ENCODE results near the gene PCBP3.

Gene PCBP3

DNA sequence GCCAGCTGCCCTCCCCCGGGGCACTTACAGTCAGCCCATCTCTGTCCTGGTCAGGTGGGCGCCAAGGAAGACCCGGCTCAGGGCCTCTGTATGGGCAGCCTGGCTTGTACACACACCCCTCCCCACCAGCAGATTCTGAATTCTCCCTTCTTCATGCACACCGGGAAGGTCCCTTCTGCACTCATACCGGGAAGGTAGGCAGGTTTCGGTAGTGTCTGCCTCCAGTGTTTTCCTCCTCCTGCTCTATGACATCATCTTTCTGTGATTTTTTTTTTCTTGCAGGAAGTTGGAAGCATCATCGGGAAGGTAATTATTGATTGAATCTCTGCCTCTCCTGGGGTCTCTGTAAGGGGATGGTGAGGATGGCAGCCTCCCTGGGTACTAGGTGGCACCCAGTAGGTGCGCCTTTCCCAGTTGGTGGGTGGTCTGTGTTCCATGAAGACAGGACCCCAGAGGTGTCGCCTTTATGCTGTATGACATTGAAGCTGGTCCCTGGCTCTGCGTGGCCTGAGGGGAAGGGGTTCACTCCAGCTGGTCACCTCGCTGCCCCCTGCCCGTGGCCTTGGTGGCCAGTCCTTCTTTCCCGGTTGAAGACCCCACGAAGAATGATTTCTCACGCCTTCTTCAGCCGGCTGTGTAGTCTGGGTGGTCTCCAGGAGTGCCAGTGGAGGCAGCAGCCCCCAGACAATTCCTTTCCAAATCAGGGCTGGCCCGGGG, 255.9 kb downstream of the PCBP3 start:
- Mint-ChIP-seq H3K4me3 (no peak overlapping the region), H3K36me3 (ENCODE audit: low read depth) (no peaks in the 10 kb centered on the region), H3K9me3 (no peaks in the 10 kb centered on the region), H3K27me3 (ENCODE audit: low read depth) (no peaks in the 10 kb centered on the region), H3K27ac (no peak overlapping the region), H3K4me1 (ENCODE audit: low read depth) (no peaks in the 10 kb centered on the region)

DNA sequence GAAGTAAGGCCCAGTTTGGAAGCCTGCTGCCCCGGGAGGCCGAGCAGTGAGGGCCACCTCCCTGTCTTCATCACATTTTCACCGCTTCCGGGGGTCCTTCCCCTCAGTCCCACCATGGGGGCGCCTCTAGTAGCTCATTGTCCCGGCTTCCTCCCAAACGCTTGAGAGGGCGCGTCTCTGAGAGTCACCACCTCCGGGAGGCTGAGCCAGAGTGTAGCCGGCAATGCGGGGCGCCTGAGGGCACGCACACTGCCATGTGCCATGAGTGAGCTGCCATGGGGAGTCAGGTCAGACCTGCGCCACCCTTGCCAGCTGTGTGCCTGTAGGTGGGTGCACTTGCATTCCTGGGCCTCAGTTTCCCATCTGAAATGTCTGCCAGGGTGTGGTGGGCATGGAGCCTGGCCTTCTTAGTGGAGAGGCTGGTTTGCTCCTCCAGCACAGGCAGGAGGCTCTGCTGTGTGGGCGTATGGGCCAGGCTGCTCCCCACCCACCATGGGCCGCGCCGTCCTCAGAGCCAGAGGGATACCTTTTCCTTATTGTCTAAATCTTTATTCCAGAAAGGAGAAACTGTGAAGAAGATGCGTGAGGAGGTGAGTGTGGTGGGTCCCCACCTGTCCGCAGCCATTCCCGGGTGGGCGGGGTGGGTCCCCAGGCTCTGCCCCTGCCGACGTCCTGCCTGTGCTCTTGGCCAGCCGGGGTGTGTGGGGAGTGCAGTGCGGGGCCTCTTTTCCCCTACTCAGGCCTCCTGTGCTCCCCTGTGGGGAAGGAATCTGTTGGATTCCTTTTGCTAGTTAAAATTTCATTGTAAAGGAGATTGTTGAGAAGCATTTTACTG, 256.7 kb downstream of the PCBP3 start:
- H3K4me3 Mint-ChIP-seq, result no peak overlapping the region
- no peaks in the 10 kb centered on the region for H3K36me3 Mint-ChIP-seq (ENCODE audit: low read depth)
- no peak overlapping the region for H3K27ac Mint-ChIP-seq
- H3K27me3 Mint-ChIP-seq (ENCODE audit: low read depth), result no peaks in the 10 kb centered on the region
- H3K4me1 Mint-ChIP-seq (ENCODE audit: low read depth), result no peaks in the 10 kb centered on the region
- no peaks in the 10 kb centered on the region for H3K9me3 Mint-ChIP-seq

DNA sequence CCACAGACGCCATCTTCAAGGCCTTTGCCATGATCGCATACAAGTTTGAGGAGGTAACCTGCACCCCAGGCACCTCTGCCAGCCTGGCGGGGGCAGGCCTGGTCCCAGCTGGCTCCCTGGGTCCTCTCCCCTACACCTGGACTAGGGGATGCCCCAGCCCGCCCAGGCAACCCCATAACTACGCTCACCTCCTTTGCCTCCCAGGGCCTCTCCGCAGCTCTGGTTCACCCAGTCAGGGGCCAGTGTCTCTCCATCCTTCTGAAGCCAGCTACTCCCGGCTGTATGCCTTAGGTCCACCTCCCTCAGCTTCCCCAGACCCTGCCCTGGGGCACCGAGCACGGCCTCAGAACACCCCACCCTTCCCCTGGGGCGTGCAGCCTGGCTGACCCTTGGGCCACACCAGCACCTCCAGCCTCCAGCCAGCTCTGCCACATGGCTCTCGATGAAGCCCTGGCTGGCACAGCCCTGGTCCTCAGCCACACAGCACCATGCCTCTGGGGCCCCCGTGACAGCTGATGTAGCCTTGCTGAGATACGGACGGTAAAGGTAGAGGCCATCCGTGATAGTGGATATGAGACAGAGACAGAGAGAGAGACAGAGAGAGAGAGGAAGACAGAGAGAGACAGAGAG, 257.7 kb downstream of the PCBP3 start:
- Mint-ChIP-seq H3K4me3 (no peak overlapping the region), H3K9me3 (no peaks in the 10 kb centered on the region), H3K36me3 (ENCODE audit: low read depth) (no peaks in the 10 kb centered on the region), H3K27me3 (ENCODE audit: low read depth) (no peaks in the 10 kb centered on the region), H3K4me1 (ENCODE audit: low read depth) (no peaks in the 10 kb centered on the region), H3K27ac (no peak overlapping the region)

DNA sequence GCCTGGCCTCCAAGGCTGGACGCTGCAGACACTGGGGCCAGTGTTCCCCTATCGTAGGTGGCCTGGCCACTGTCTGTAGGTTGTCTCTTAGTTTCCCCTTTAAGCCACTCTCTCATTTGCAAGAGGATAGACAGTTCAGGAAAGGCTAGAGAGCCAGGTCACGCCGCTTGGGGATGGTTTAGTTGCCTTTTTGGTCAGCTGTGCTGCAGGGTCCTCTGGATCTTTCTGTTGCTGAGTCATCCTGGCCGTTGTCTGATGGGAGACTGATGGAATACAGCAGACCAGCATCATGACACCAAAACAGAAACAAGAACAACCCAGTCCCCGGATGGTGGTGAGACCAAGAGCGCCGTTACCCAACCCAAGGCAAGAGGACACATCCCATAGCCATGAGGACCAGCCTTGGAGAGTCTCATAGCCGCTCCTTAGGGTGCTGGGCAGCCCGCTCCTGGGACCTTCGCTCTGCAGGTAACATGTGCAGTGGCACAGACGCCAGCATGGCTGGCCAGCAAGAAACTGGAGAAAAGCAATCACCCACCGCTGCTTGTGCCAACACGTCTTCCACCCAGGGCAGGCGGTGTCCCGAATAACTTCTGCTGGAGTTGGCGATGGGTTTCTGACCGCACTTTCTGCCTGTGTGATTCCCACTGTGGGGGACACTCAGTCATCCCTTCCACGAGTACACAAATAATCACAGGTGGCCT, 258.9 kb downstream of the PCBP3 start:
- Mint-ChIP-seq H3K4me3 (no peak overlapping the region), H3K27ac (no peak overlapping the region), H3K9me3 (no peaks in the 10 kb centered on the region), H3K4me1 (ENCODE audit: low read depth) (no peaks in the 10 kb centered on the region), H3K36me3 (ENCODE audit: low read depth) (no peaks in the 10 kb centered on the region), H3K27me3 (ENCODE audit: low read depth) (no peaks in the 10 kb centered on the region)

DNA sequence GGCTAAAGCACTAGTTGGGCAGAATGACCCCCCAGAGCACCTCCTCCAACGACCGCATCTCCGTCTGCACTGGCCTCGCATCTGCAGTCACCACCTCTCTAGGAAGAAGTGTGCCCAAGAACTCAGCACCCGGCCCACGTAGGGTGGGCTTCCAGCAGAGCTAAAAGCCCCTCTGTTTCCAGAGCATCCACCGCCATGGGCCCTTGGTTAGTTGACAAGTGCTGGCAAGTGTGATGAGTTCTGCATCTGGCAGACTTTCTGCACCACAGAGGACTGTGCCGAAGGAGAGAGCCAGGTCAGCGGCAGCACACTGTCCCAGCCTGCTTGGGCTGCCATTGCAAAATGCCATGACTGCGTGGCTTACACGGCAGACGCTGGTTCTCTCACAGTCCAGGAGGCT, 261.7 kb downstream of the PCBP3 start:
- H3K4me1 Mint-ChIP-seq (ENCODE audit: low read depth), result no peaks in the 10 kb centered on the region
- H3K9me3 Mint-ChIP-seq, result no peaks in the 10 kb centered on the region
- no peak overlapping the region for H3K4me3 Mint-ChIP-seq
- no peaks in the 10 kb centered on the region for H3K36me3 Mint-ChIP-seq (ENCODE audit: low read depth)
- no peaks in the 10 kb centered on the region for H3K27me3 Mint-ChIP-seq (ENCODE audit: low read depth)
- H3K27ac Mint-ChIP-seq, result no peak overlapping the region

DNA sequence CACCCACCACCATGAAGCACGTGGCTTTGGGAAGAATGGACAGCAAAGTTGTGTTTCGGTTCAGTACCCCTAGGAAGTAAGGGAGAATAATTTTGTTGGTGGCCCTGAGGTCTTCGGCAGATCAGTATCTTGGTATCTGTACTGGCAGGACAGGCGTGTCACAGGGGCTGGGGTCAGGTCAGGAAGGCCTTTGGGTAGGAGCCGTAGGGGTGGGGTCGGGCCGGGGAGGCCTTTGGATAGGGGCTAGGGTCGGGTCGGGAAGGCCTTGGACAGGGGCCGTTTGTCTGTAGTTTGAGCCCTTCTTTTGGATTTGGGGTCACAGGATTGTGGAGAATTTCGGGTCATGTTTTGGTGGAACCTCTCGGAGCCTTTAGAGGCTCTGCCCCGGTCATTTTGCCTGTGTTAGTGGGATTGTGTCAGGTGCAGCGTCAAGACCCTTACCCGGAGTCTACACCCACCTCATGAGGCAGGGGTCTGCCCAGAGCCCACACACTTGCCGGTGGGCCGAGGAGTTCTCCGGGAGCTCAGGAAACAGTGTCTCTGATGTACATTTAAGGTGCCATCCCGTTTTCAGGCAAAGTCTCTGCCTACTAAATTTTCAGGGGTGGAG, 262.8 kb downstream of the PCBP3 start:
- no peaks in the 10 kb centered on the region for H3K9me3 Mint-ChIP-seq
- H3K27me3 Mint-ChIP-seq (ENCODE audit: low read depth), result no peaks in the 10 kb centered on the region
- no peaks in the 10 kb centered on the region for H3K4me1 Mint-ChIP-seq (ENCODE audit: low read depth)
- no peak overlapping the region for H3K27ac Mint-ChIP-seq
- H3K36me3 Mint-ChIP-seq (ENCODE audit: low read depth), result no peaks in the 10 kb centered on the region
- no peak overlapping the region for H3K4me3 Mint-ChIP-seq

DNA sequence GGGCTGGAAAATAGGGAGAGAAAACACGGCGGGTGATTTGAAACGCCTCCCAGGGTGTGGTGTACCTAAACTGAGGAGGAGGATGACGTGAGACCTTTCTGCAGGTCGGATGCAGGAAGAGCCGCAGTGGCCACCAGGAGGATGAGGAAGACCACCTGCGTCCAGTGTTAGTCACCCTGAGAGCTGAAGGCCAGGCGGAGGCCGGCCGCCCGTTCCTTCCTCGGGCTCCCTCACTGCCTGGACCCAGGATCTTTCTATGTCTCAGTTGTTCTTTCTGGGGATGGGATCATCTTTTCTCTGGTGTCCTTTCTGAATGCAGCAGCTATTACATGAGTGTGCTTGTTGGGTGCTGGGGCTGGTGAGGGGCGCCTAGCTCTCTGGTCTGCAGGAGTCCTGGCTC, 263.3 kb downstream of the PCBP3 start:
- H3K9me3 Mint-ChIP-seq, result no peaks in the 10 kb centered on the region
- H3K27me3 Mint-ChIP-seq (ENCODE audit: low read depth), result no peaks in the 10 kb centered on the region
- no peak overlapping the region for H3K27ac Mint-ChIP-seq
- no peaks in the 10 kb centered on the region for H3K36me3 Mint-ChIP-seq (ENCODE audit: low read depth)
- no peak overlapping the region for H3K4me3 Mint-ChIP-seq
- no peaks in the 10 kb centered on the region for H3K4me1 Mint-ChIP-seq (ENCODE audit: low read depth)

DNA sequence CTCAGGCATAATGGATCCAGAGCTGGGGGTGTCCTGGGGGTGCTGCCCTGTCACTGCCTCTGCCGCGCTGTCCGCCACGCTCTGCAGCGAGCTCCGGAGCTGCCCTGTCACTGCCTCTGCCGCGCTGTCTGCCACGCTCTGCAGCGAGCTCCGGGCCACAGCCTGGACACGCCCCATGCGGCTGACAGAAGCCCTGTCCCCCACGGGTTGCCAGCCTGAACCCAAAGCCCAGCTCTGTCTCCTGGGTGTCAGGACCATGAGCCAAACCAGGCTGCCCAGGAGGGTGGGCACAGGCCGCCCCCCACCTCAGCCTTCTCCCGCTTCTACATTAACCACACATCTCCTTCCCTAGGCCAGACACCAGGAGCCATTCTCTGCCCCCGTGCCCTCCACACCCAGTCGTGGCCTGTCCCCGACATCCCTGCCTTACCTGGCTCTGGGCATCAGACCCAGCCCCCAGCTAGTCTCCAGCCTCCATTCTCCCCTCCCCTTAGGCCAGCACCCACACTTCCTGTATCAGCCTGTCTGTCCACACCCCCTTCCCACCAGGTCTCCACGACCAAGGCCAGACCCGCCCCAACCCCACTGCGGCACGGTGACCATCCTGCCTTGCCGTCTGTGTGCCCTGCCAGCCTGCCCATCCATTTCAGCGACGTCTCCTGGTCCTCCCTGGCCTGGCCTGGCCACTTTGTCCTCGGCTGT, 265.2 kb downstream of the PCBP3 start:
- no peaks in the 10 kb centered on the region for H3K4me1 Mint-ChIP-seq (ENCODE audit: low read depth)
- H3K27ac Mint-ChIP-seq, result no peak overlapping the region
- H3K27me3 Mint-ChIP-seq (ENCODE audit: low read depth), result no peaks in the 10 kb centered on the region
- no peaks in the 10 kb centered on the region for H3K36me3 Mint-ChIP-seq (ENCODE audit: low read depth)
- no peaks in the 10 kb centered on the region for H3K9me3 Mint-ChIP-seq
- H3K4me3 Mint-ChIP-seq, result no peak overlapping the region

DNA sequence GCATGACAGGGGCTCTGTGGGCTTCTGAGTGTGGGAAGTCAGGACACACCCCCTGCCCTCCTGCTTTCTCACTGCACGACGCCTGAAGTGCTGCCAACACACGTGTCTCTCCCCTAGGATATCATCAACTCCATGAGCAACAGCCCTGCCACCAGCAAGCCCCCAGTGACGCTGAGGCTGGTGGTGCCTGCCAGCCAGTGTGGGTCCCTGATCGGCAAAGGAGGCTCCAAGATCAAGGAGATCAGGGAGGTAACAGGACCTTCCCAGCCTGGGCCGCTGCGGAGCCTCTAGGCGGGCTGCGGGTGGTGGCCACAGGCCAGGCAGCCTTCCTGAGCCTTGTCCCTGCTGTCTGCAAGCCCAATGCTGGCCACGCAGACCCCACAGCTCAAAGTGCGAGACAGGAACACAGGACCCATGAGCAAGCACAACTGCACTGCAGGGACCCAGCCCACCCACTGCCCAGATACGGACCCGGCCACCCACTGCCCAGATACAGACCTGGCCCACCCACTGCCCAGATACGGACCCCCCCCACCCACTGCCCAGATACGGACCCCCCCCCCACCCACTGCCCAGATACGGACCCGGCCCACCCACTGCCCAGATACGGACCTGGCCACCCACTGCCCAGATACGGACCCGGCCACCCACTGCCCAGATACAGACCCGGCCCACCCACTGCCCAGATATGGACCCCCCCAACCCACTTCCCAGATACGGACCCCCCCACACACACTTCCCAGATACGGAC, 265.9 kb downstream of the PCBP3 start:
- Mint-ChIP-seq H3K4me1 (ENCODE audit: low read depth) (no peaks in the 10 kb centered on the region), H3K36me3 (ENCODE audit: low read depth) (no peaks in the 10 kb centered on the region), H3K4me3 (no peak overlapping the region), H3K9me3 (no peaks in the 10 kb centered on the region), H3K27me3 (ENCODE audit: low read depth) (no peaks in the 10 kb centered on the region), H3K27ac (no peak overlapping the region)

DNA sequence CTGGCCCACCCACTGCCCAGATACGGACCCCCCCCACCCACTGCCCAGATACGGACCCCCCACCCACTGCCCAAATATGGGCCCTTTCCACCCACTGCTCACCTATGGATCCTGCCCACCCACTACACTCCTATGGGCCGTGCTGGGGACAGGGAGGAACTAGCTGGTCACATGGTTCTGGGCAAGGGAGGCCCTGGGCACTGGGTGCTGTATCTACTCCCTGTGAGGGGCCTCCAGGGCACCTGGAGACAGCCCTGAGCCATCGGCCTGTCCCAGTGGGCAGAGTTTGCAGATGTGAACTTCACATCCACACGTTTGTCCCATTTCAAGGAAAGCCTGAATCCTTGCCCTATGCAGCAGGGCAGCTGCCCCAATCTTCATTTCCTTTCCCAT, 266.6 kb downstream of the PCBP3 start:
- Mint-ChIP-seq H3K36me3 (ENCODE audit: low read depth) (no peaks in the 10 kb centered on the region), H3K27me3 (ENCODE audit: low read depth) (no peaks in the 10 kb centered on the region), H3K4me3 (no peak overlapping the region), H3K9me3 (no peaks in the 10 kb centered on the region), H3K4me1 (ENCODE audit: low read depth) (no peaks in the 10 kb centered on the region), H3K27ac (no peak overlapping the region)

DNA sequence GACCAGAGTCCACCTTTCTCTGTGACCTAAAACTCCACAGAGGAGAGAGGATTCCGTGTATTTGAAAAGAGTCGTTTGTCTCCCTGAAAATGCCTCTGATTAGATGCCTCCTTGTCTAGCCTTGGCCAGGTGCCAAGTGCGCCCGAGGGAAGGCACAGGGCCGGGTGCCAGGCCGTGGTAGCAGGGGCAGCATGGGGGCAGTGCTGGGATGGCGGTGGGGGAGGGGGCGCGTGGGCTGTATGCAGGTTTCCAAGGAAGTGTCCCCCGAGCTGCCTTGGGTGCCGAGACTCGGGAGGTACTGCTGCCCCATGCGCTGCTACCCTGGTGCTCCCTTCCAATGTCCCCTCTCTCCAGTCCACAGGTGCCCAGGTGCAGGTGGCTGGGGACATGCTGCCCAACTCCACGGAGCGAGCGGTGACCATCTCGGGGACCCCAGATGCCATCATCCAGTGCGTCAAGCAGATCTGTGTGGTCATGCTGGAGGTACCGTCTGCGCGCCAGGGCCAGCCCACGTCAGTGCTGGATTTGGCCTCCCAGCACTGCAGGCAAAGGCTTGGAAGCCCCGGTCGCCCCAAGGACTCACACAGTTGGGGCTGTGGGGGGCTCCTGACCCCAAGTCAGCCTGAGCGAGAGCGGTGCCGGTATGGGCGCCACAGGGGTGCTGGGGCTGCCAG, 267.2 kb downstream of the PCBP3 start:
- H3K4me1 Mint-ChIP-seq (ENCODE audit: low read depth), result no peaks in the 10 kb centered on the region

DNA sequence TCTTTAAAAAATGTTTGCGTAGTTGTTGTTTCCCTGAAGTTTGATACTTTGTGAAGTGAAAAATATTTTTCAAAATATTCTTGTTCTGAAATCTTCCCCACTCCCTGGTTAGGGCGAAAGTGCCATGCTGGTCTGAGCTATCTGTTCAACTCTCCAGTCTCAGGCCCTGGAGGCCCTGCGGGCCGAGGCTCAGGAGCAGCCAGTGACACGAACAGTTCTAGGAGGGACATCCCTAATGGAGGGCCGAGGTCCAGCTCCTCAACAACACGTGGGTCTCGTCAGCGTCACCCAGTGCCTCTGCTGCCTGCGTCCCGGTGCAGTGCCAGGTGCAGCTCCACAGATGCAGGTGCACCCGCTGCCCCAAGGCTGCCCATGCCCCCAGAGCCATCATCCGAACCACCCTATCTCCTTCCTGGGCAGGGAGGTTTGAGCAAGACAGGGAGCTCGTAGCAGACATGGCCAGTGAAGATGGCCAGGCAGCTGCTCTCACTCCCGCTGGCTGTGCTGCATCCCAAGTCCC, 268.3 kb downstream of the PCBP3 start:
- no peaks in the 10 kb centered on the region for H3K4me1 Mint-ChIP-seq (ENCODE audit: low read depth)
- H3K27ac Mint-ChIP-seq, result no peak overlapping the region

More for the DNA sequence above, 267.2 kb downstream of the PCBP3 start:
- H3K9me3 Mint-ChIP-seq, result no peaks in the 10 kb centered on the region
- H3K27ac Mint-ChIP-seq, result no peak overlapping the region
- no peaks in the 10 kb centered on the region for H3K36me3 Mint-ChIP-seq (ENCODE audit: low read depth)
- H3K4me3 Mint-ChIP-seq, result no peak overlapping the region
- no peaks in the 10 kb centered on the region for H3K27me3 Mint-ChIP-seq (ENCODE audit: low read depth)

More for the DNA sequence above, 268.3 kb downstream of the PCBP3 start:
- Mint-ChIP-seq H3K36me3 (ENCODE audit: low read depth) (no peaks in the 10 kb centered on the region), H3K27me3 (ENCODE audit: low read depth) (no peaks in the 10 kb centered on the region), H3K4me3 (no peak overlapping the region), H3K9me3 (no peaks in the 10 kb centered on the region)
